H1 (cell line): ENCODE results near the gene AGPAT4. TPM values are rescaled to one million over a fixed set of nuclear protein-coding genes. Genes with fewer than 3 reads are reported as not detected.
A peak's percentile ranks its signal among the peaks of the same experiment; 100 is the strongest.

Experiments
- CTCF ChIA-PET: fragments of 300-600 bp; sonication (Branson Sonifier 250); formaldehyde crosslinking; loops from one replicate; lab custom pipeline; 2021; ENCODE audit not compliant: partially characterized antibody; lab: Charles Lee
- POLR2A ChIA-PET: fragments of 300-600 bp; sonication (Branson Sonifier 250); formaldehyde crosslinking; loops from one replicate; lab custom pipeline; 2021; ENCODE audit warnings: inconsistent platforms; ENCODE audit not compliant: partially characterized antibody; lab: Charles Lee
- DNase-seq, 2 experiments: peaks; one replicate each; pipeline versions ENCODE4 v3.0.0 to v3.0.0-alpha.2; 2010 to 2022; ENCODE audit warnings: low spot score in 2 of 2, low read depth in 1 of 2, mixed read lengths in 1 of 2
- FAIRE-seq: peaks from 2 replicates; lab custom pipeline; 2011; peaks lifted over from hg19 to GRCh38; lab: Jason Lieb, UNC
- H2AFZ ChIP-seq: 2 replicates; pipeline ENCODE4 v1.8.1; 2012; ENCODE audit warnings: low read length, inconsistent platforms
- H2AK5ac ChIP-seq: 2 replicates; pipeline ENCODE4 v1.6.1; 2013; ENCODE audit warnings: low read depth, low read length
- H2BK120ac ChIP-seq: replicated peaks from 2 replicates; pipeline ENCODE3; 2013; ENCODE audit warnings: low read depth, low read length, inconsistent platforms
- H2BK12ac ChIP-seq: 2 replicates; pipeline ENCODE4 v1.6.1; 2013; ENCODE audit warnings: low read depth, low read length
- H2BK15ac ChIP-seq: 2 replicates; pipeline ENCODE4 v1.6.1; 2013; ENCODE audit warnings: low read length
- H2BK20ac ChIP-seq: 2 replicates; pipeline ENCODE4 v1.6.1; 2013; ENCODE audit warnings: low read length
- H2BK5ac ChIP-seq: 2 replicates; pipeline ENCODE4 v1.6.1; 2013; ENCODE audit warnings: low read depth, low read length
- H3K14ac ChIP-seq: 2 replicates; pipeline ENCODE4 v1.6.1; 2013; ENCODE audit warnings: inconsistent platforms; ENCODE audit not compliant: insufficient read length
- H3K18ac ChIP-seq: 2 replicates; pipeline ENCODE4 v1.6.1; 2013; ENCODE audit warnings: low read length; ENCODE audit errors: extremely low read depth
- H3K23ac ChIP-seq: 2 replicates; pipeline ENCODE4 v1.6.1; 2013; ENCODE audit warnings: inconsistent platforms; ENCODE audit not compliant: insufficient read length
- H3K23me2 ChIP-seq: 2 replicates; pipeline ENCODE4 v1.6.1; 2013; ENCODE audit warnings: low read depth, low read length
- H3K27ac ChIP-seq: 2 replicates; pipeline ENCODE4 v1.6.1; 2011; ENCODE audit warnings: low read depth, low read length, inconsistent platforms
- H3K27me3 ChIP-seq, 4 experiments: replicated peaks in 1 of 4; 1 replicate in 1 of 4; 2 replicates in 3 of 4; pipeline versions ENCODE4 v1.6.1 to v1.8.1; 2011 to 2013; ENCODE audit warnings: low read length in 3 of 4, mild to moderate bottlenecking in 3 of 4, inconsistent platforms in 2 of 4, mixed read lengths in 2 of 4, moderate library complexity in 1 of 4; ENCODE audit not compliant: control insufficient read depth in 3 of 4, insufficient read depth in 3 of 4; ENCODE audit errors: extremely low read depth in 1 of 4
- H3K36me3 ChIP-seq, 4 experiments: 2 replicates each; pipeline versions ENCODE4 v1.6.1 to v1.8.1; 2011 to 2013; ENCODE audit warnings: mild to moderate bottlenecking in 4 of 4, low read length in 3 of 4, moderate library complexity in 2 of 4, control low read depth in 1 of 4, inconsistent platforms in 1 of 4; ENCODE audit not compliant: insufficient read depth in 4 of 4, control insufficient read depth in 2 of 4
- H3K4ac ChIP-seq: replicated peaks from 2 replicates; pipeline ENCODE3; 2013; ENCODE audit warnings: low read length, low read depth, mixed read lengths, inconsistent platforms; ENCODE audit not compliant: insufficient read length
- H3K4me1 ChIP-seq, 4 experiments: replicated peaks in 1 of 4; 1 replicate in 1 of 4; 2 replicates in 3 of 4; pipeline versions ENCODE4 v1.6.1 to v1.8.1; 2011 to 2013; ENCODE audit warnings: low read length in 3 of 4, inconsistent platforms in 2 of 4, mixed read lengths in 1 of 4; ENCODE audit not compliant: insufficient read depth in 4 of 4, control insufficient read depth in 3 of 4
- H3K4me2 ChIP-seq, 2 experiments: 2 replicates each; pipeline versions ENCODE4 v1.6.1 to v1.8.1; 2011 to 2013; ENCODE audit warnings: low read depth in 2 of 2, low read length in 2 of 2, control low read depth in 1 of 2, inconsistent platforms in 1 of 2, mild to moderate bottlenecking in 1 of 2; ENCODE audit not compliant: insufficient read depth in 1 of 2
- H3K4me3 ChIP-seq, 4 experiments: fragments of 200-600, 300-600 bp in 1 of 4; sonication (generic), shearing (Covaris generic), sonication (Bioruptor Twin) in 1 of 4; 2 replicates each; pipeline versions ENCODE4 v1.5.1 to v1.8.1; 2011 to 2016; ENCODE audit warnings: low read length in 4 of 4, low read depth in 3 of 4, control low read depth in 2 of 4, inconsistent platforms in 2 of 4, mild to moderate bottlenecking in 2 of 4, mixed read lengths in 1 of 4, moderate library complexity in 1 of 4; ENCODE audit not compliant: insufficient read depth in 2 of 4; ENCODE audit errors: extremely low read depth in 1 of 4
- H3K56ac ChIP-seq: replicated peaks from 2 replicates; pipeline ENCODE3; 2013; ENCODE audit warnings: low read depth, mild to moderate bottlenecking, mixed read lengths, low read length, inconsistent platforms; ENCODE audit not compliant: insufficient read length
- H3K79me1 ChIP-seq: 2 replicates; pipeline ENCODE4 v1.6.1; 2013; ENCODE audit warnings: low read depth, low read length, control low read depth
- H3K79me2 ChIP-seq, 2 experiments: 2 replicates each; pipeline versions ENCODE4 v1.6.1 to v1.8.1; 2012 to 2013; ENCODE audit warnings: low read length in 2 of 2, mild to moderate bottlenecking in 2 of 2, inconsistent platforms in 1 of 2; ENCODE audit not compliant: insufficient read depth in 2 of 2, control insufficient read depth in 1 of 2
- H3K9ac ChIP-seq, 4 experiments: replicated peaks in 1 of 4; 1 replicate in 1 of 4; 2 replicates in 3 of 4; pipeline versions ENCODE4 v1.6.1 to v1.8.1; 2011 to 2013; ENCODE audit warnings: low read depth in 3 of 4, low read length in 3 of 4, control low read depth in 2 of 4, mild to moderate bottlenecking in 2 of 4, moderate library complexity in 2 of 4, inconsistent platforms in 1 of 4; ENCODE audit errors: extremely low read depth in 1 of 4
- H3K9me3 ChIP-seq, 2 experiments: 2 replicates each; pipeline versions ENCODE4 v1.6.1 to v1.8.1; 2012 to 2013; ENCODE audit warnings: mild to moderate bottlenecking in 2 of 2, moderate library complexity in 2 of 2, control low read depth in 1 of 2, inconsistent platforms in 1 of 2, low read depth in 1 of 2, low read length in 1 of 2, mixed read lengths in 1 of 2; ENCODE audit not compliant: insufficient read depth in 2 of 2
- H4K20me1 ChIP-seq, 2 experiments: replicated peaks in 1 of 2; 2 replicates each; pipeline versions ENCODE3 to v1.8.1; 2011 to 2013; ENCODE audit warnings: inconsistent platforms in 2 of 2, low read length in 2 of 2, mild to moderate bottlenecking in 1 of 2; ENCODE audit not compliant: insufficient read depth in 2 of 2, control insufficient read depth in 1 of 2
- H4K5ac ChIP-seq: 2 replicates; pipeline ENCODE4 v1.6.1; 2013; ENCODE audit warnings: low read length, low read depth, mixed read lengths, inconsistent platforms; ENCODE audit not compliant: insufficient read length
- H4K8ac ChIP-seq: 2 replicates; pipeline ENCODE4 v1.8.0; 2013; ENCODE audit warnings: mild to moderate bottlenecking, moderate library complexity, low read length, inconsistent platforms; ENCODE audit not compliant: insufficient read depth; ENCODE audit errors: extremely low read depth
- H4K91ac ChIP-seq: replicated peaks from 2 replicates; pipeline ENCODE3; 2013; ENCODE audit warnings: low read length, mixed read lengths, inconsistent platforms; ENCODE audit not compliant: insufficient read length
- CEBPB ChIP-seq: IDR thresholded peaks from 2 replicates; pipeline ENCODE4 v1.6.1; 2012; ENCODE audit warnings: low read depth, low read length
- HDAC2 ChIP-seq, 2 experiments: fragments of 300-600 bp in 1 of 2; sonication (generic) in 1 of 2; IDR thresholded peaks; 2 replicates each; pipeline ENCODE4 v1.6.1; 2011 to 2012; ENCODE audit warnings: low read depth in 2 of 2, low read length in 2 of 2, mild to moderate bottlenecking in 2 of 2, moderate library complexity in 2 of 2, borderline replicate concordance in 1 of 2, inconsistent platforms in 1 of 2
- JUND ChIP-seq: IDR thresholded peaks from 2 replicates; pipeline ENCODE4 v1.6.1; 2011; ENCODE audit warnings: mild to moderate bottlenecking, improper control_type of control experiment, low read length
- KDM1A ChIP-seq: fragments of 200-600, 300-600 bp; sonication (generic); IDR thresholded peaks from 2 replicates; pipeline ENCODE4 v1.7.1; 2016; ENCODE audit warnings: mild to moderate bottlenecking, low read length, borderline replicate concordance
- KDM4A ChIP-seq: IDR thresholded peaks from one replicate; pipeline ENCODE4 v1.7.1; 2012; ENCODE audit warnings: low read depth, mild to moderate bottlenecking, moderate library complexity, low read length, inconsistent platforms; ENCODE audit not compliant: severe bottlenecking
- KDM5A ChIP-seq: fragments of 200-600 bp; IDR thresholded peaks from 2 replicates; pipeline ENCODE4 v1.7.1; 2012; ENCODE audit warnings: mild to moderate bottlenecking, low read length, inconsistent platforms, mixed read lengths
- MAFK ChIP-seq: IDR thresholded peaks from 2 replicates; pipeline ENCODE4 v1.6.1; 2012; ENCODE audit warnings: low read depth, mild to moderate bottlenecking, improper control_type of control experiment, low read length
- NRF1 ChIP-seq: IDR thresholded peaks from 2 replicates; pipeline ENCODE4 v1.6.1; 2011; ENCODE audit warnings: mild to moderate bottlenecking, low read depth, low read length, improper control_type of control experiment
- RAD21 ChIP-seq, 2 experiments: IDR thresholded peaks in 1 of 2; conservative IDR thresholded peaks in 1 of 2; 2 replicates each; pipeline ENCODE4 v1.6.1; 2011; ENCODE audit warnings: low read depth in 2 of 2, low read length in 2 of 2, improper control_type of control experiment in 1 of 2, inconsistent platforms in 1 of 2, mild to moderate bottlenecking in 1 of 2, moderate library complexity in 1 of 2
- SUZ12 ChIP-seq: fragments of 200-600 bp; sonication (generic); IDR thresholded peaks from 2 replicates; pipeline ENCODE4 v1.6.1; 2012; ENCODE audit warnings: mild to moderate bottlenecking, inconsistent platforms, low read length, moderate library complexity, mixed read lengths
- TEAD4 ChIP-seq: IDR thresholded peaks from 2 replicates; pipeline ENCODE4 v1.6.1; 2012; ENCODE audit warnings: low read depth, low read length, inconsistent platforms, mixed read lengths
- YY1 ChIP-seq: IDR thresholded peaks from 2 replicates; pipeline ENCODE4 v1.6.1; 2011; ENCODE audit warnings: low read depth, mild to moderate bottlenecking, low read length
- ZNF274 ChIP-seq: IDR thresholded peaks from 2 replicates; pipeline ENCODE4 v1.7.0; 2012; ENCODE audit warnings: low read length, borderline replicate concordance; ENCODE audit errors: extremely low read depth
- WGBS, 2 experiments: shearing (Covaris generic) in 1 of 2; methylation state at CpG; one replicate each; pipeline versions ENCODE4 v1.1.6 to v1.1.7; 2013 to 2015; ENCODE audit warnings: low lambda C conversion rate in 2 of 2, mixed read lengths in 2 of 2, inconsistent platforms in 1 of 2, low coverage in 1 of 2, missing lambda C conversion rate in 1 of 2; ENCODE audit not compliant: insufficient replicate concordance in 2 of 2, insufficient coverage in 1 of 2, insufficient read length in 1 of 2; ENCODE audit errors: extremely low coverage in 1 of 2, missing lambda C conversion rate in 1 of 2; 5-methylcytosine and 5-hydroxymethylcytosine counted together
- polyA plus RNA-seq, 7 experiments: library from polyadenylated mRNA; depleted of rRNA in 3 of 7; stranded (reverse) in 5 of 7; unstranded in 2 of 7; fragments of >200 nt in 5 of 7; fragments of 200-250 nt in 2 of 7; gene quantifications; 1 replicate in 5 of 7; 2 replicates in 1 of 7; 4 replicates in 1 of 7; pipeline versions ENCODE4 v1.2.1 to v1.2.3, GENCODE V29; 2011 to 2013; ENCODE audit warnings: missing spikeins in 2 of 7, mixed read lengths in 2 of 7
- total RNA-seq: library from RNA; stranded (reverse); fragmentation: NEBNext Ultra II Directional; extraction: Animal tissue kit (Norgen Biotek cat#: 25700); gene quantifications from 2 replicates; pipeline ENCODE4 v1.2.1, GENCODE V29; 2021

The AGPAT4 gene
- total and polyA plus RNA-seq, 2 of the 8 experiments (the other 6 are each of a cell fraction or from before 2014, with no cell fraction given): 13.5 to 23.8 TPM

- no peak for FAIRE-seq
- Histone ChIP-seq H4K20me1 (peaks cover 0 to 14% of the 10 kb centered on the region in 2 experiments), H3K36me3 (peaks cover 0 to 5% (median 0%) of the 10 kb centered on the region in 4 experiments; a peak in 2 of 8 replicates), H3K79me1 (peaks cover 26% of the 10 kb centered on the region), H3K4me1 (peaks cover 0 to 15% (median 11%) of the 10 kb centered on the region in 4 experiments; a peak in 5 of 7 replicates), H2AFZ (no peak overlapping the region), H3K4me2 (no peak overlapping the region), H3K27me3 (no peaks in the 10 kb centered on the region), H2AK5ac (no peak overlapping the region), H2BK5ac (no peak overlapping the region), H3K27ac (no peak overlapping the region), H3K9ac (no peak overlapping the region), H3K18ac (no peak overlapping the region), H2BK12ac (no peak overlapping the region), H2BK120ac (no peak overlapping the region), H3K14ac (no peak overlapping the region), H3K4me3 (no peak overlapping the region), H3K56ac (no peak overlapping the region), H3K9me3 (no peaks in the 10 kb centered on the region), H3K23ac (no peak overlapping the region), H2BK15ac (no peak overlapping the region), H2BK20ac (no peak overlapping the region), H3K23me2 (peaks cover 4% of the 10 kb centered on the region), H3K79me2 (peaks cover 12 to 82% of the 10 kb centered on the region in 2 experiments), H4K8ac (no peak overlapping the region), H4K91ac (no peak overlapping the region), H4K5ac (no peak overlapping the region), H3K4ac (no peak overlapping the region)
- ChIA-PET POLR2A (interaction anchor here (0.9 kb wide), 2 partner anchors 9 to 12 kb away, joined by 3 read pairs; no protein-coding TSS in a partner anchor), CTCF (interaction anchor here (0.6 to 2.9 kb wide), 16 partner anchors 8 to 116 kb away, joined by 3 to 14 read pairs (median 4); no protein-coding TSS in a partner anchor)
- peak in 1 of 2 experiments; percentile 14 for DNase-seq
- WGBS, 2 experiments: 85% methylated on average over 7 of the region's 7 CpGs; no CpG with 5 or more reads in 1 of the 2 experiments
- TF ChIP-seq KDM4A: no peak
- TF ChIP-seq RAD21 (IDR thresholded peaks at IDR 0.05 in 1 of 2, conservative IDR thresholded peaks at IDR 0.05 in 1 of 2; ENCODE audit: low read depth in 2 of 2, low read length in 2 of 2): no peak
- no peak for TF ChIP-seq JUND
- TF ChIP-seq KDM5A: no peak
- TF ChIP-seq NRF1: no peak
- TF ChIP-seq YY1: no peak
- no peak for TF ChIP-seq MAFK
- TF ChIP-seq ZNF274: no peak
- TF ChIP-seq SUZ12: no peak
- TF ChIP-seq CEBPB: no peak
- TF ChIP-seq HDAC2 (IDR thresholded peaks at IDR 0.05; ENCODE audit: borderline replicate concordance in 1 of 2, low read depth in 2 of 2, low read length in 2 of 2): no peak
- no peak for TF ChIP-seq TEAD4
- TF ChIP-seq KDM1A: no peak
These were observed 5.2 kb downstream of the AGPAT4 start for GRCh38 chr6:161268531-161269210.
